Heart left ventricle (tissue), 13 donors: Measurements from ENCODE around the gene LOXHD1.

Experiments
- CTCF ChIP-seq, 12 donors: fragments of 200-600 bp; sonication (generic) in 4 of 12; IDR thresholded peaks; one replicate each; pipeline versions ENCODE4 v1.5.0 to v1.8.0; 2018 to 2022; ENCODE audit warnings: antibody characterized with exemption in 12 of 12, mild to moderate bottlenecking in 5 of 12
- POLR2A ChIP-seq, 2 donors: fragments of 450-650 bp; IDR thresholded peaks; one replicate each; pipeline ENCODE4 v1.6.1; 2017; ENCODE audit warnings: antibody characterized with exemption in 2 of 2, mild to moderate bottlenecking in 2 of 2, moderate library complexity in 2 of 2
- donor health status: ischemic (EF 13 %, LVEDD 7.1; RV severe dilation, severe dysfunction).
- donor health status: DM: no; HTN: yes; CAD: no.
- donor health status: DM: no; HTN: no; CAD: no.
- donor health status: ischemic (EF 25% LVEDD 6.9; RV normal size, moderate dysfunction).
- donor health status: ischemic (EF 25% LVEDD 5.7; RV mildly dilated, moderate dysfunction).
- donor health status: ischemic (EF 35%, LVEDD 5.7; RV mildly dilated, moderate dysfunction).
- donor health status: nonischemic (EF 11% LVEDD 7.7; RV severe dilation, severe dysfunction).
- donor health status: DM: yes; HTN: yes; CAD: no.
- donor health status: PGD.
- donor health status: ischemic (EF 29% LVEDD 5.4; RV normal size, mild dysfunction).
- donor health status: nonischemic (EF 23%, LVEDD 6.1; RV moderate dilation, normal function).

- no peak for TF ChIP-seq CTCF (IDR thresholded peaks at IDR 0.05)
- no peak for TF ChIP-seq POLR2A (IDR thresholded peaks at IDR 0.05)
Measured at GRCh38 chr18:46565256-46565655, 91.8 kb downstream of the LOXHD1 start.
